SK-N-SH (cell line): ENCODE measurements around the gene CAPN5. TPM values are rescaled to one million over a fixed set of nuclear protein-coding genes. Genes with fewer than 3 reads are reported as not detected.

Experiments used
- CTCF ChIA-PET: fragments of 300-600, 350-600 bp; formaldehyde crosslinking; extraction: SDS; loops from one replicate; lab custom pipeline; 2021; lab: Yijun Ruan, JAX
- POLR2A ChIA-PET: fragments of 350-600 bp; sonication (Branson Sonifier 250); formaldehyde crosslinking; extraction: SDS; loops from one replicate; lab custom pipeline; 2020; ENCODE audit warnings: antibody characterized with exemption, inconsistent platforms; lab: Yijun Ruan, JAX
- DNase-seq: peaks from one replicate; pipeline ENCODE4 v3.0.0; 2012
- H2AFZ ChIP-seq: fragments of 200-600 bp; sonication (generic); 2 replicates; pipeline ENCODE4 v1.8.1; 2016; ENCODE audit warnings: antibody characterized with exemption, mild to moderate bottlenecking, low read depth
- H3F3A ChIP-seq: fragments of 200-600 bp; sonication (generic); replicated peaks from 2 replicates; pipeline ENCODE3; 2016; ENCODE audit warnings: antibody characterized with exemption, mild to moderate bottlenecking; ENCODE audit not compliant: insufficient read depth
- H3K27ac ChIP-seq, 2 experiments: fragments of 200-500 bp in 1 of 2; fragments of 200-600 bp in 1 of 2; sonication (Bioruptor generic) in 1 of 2; sonication (generic), shearing (Covaris generic) in 1 of 2; 2 replicates each; pipeline versions ENCODE4 v1.5.1 to v1.6.1; 2014 to 2016; ENCODE audit warnings: low read depth in 2 of 2, inconsistent platforms in 1 of 2, low read length in 1 of 2, mild to moderate bottlenecking in 1 of 2, mixed read lengths in 1 of 2
- H3K27me3 ChIP-seq: fragments of 200-600 bp; sonication (generic), shearing (Covaris generic); 2 replicates; pipeline ENCODE4 v1.6.1; 2016; ENCODE audit warnings: mixed run types; ENCODE audit not compliant: insufficient read depth
- H3K36me3 ChIP-seq, 2 experiments: fragments of 200-500 bp in 1 of 2; fragments of 200-600 bp in 1 of 2; sonication (Bioruptor generic) in 1 of 2; sonication (generic) in 1 of 2; replicated peaks in 1 of 2; 2 replicates each; pipeline versions ENCODE3 to v1.5.1; 2014 to 2016; ENCODE audit warnings: low read length in 1 of 2, mild to moderate bottlenecking in 1 of 2; ENCODE audit not compliant: insufficient read depth in 2 of 2, control insufficient read depth in 1 of 2
- H3K4me1 ChIP-seq, 2 experiments: fragments of 200-500 bp in 1 of 2; fragments of 200-600 bp in 1 of 2; sonication (Bioruptor generic) in 1 of 2; sonication (generic), shearing (Covaris generic) in 1 of 2; 2 replicates each; pipeline versions ENCODE4 v1.5.1 to v1.6.1; 2014 to 2016; ENCODE audit warnings: low read depth in 1 of 2, low read length in 1 of 2, mixed run types in 1 of 2; ENCODE audit not compliant: insufficient read depth in 2 of 2, control insufficient read depth in 1 of 2
- H3K4me2 ChIP-seq: fragments of 200-600 bp; sonication (generic), shearing (Covaris generic); 2 replicates; pipeline ENCODE4 v1.6.1; 2017; ENCODE audit warnings: mixed run types
- H3K4me3 ChIP-seq, 2 experiments: fragments of 200-500 bp in 1 of 2; fragments of 200-600 bp in 1 of 2; sonication (Bioruptor generic) in 1 of 2; sonication (generic), shearing (Covaris generic) in 1 of 2; 2 replicates each; pipeline versions ENCODE4 v1.5.1 to v1.8.1; 2014 to 2016; ENCODE audit warnings: low read depth in 2 of 2, inconsistent platforms in 1 of 2, low read length in 1 of 2, mild to moderate bottlenecking in 1 of 2, mixed read lengths in 1 of 2, moderate library complexity in 1 of 2
- H3K79me2 ChIP-seq: fragments of 200-600 bp; sonication (generic); 2 replicates; pipeline ENCODE4 v1.8.1; 2017; ENCODE audit warnings: mild to moderate bottlenecking; ENCODE audit not compliant: insufficient read depth
- H3K9ac ChIP-seq: fragments of 200-600 bp; sonication (generic); 2 replicates; pipeline ENCODE4 v1.6.1; 2017; ENCODE audit warnings: mixed run types
- H3K9me2 ChIP-seq: fragments of 200-600 bp; sonication (generic); 2 replicates; pipeline ENCODE4 v1.6.1; 2017; ENCODE audit warnings: mixed run types
- H3K9me3 ChIP-seq: fragments of 200-600 bp; sonication (generic); 2 replicates; pipeline ENCODE4 v1.6.1; 2017; ENCODE audit warnings: mixed run types, mild to moderate bottlenecking, moderate library complexity
- H4K20me1 ChIP-seq: fragments of 200-600 bp; sonication (generic); 2 replicates; pipeline ENCODE4 v1.6.1; 2017; ENCODE audit warnings: mild to moderate bottlenecking, mixed run types; ENCODE audit not compliant: insufficient read depth
- CHD2 ChIP-seq: fragments of 150-350 bp; IDR thresholded peaks from 2 replicates; pipeline ENCODE4 v1.6.1; 2018; ENCODE audit warnings: low read length; ENCODE audit not compliant: partially characterized antibody
- EP300 ChIP-seq, 2 experiments: IDR thresholded peaks; 2 replicates each; pipeline versions ENCODE4 v1.4.0 to v1.6.1; 2012; ENCODE audit warnings: borderline replicate concordance in 1 of 2, low read depth in 1 of 2, low read length in 1 of 2
- EZH2phosphoT487 ChIP-seq: fragments of 200-600 bp; sonication (generic); IDR thresholded peaks from 2 replicates; pipeline ENCODE4 v1.6.1; 2017; ENCODE audit warnings: low read depth, mixed run types, mild to moderate bottlenecking, antibody characterized with exemption, moderate library complexity, borderline replicate concordance
- GATA2 ChIP-seq: sonication (generic); formaldehyde crosslinking; IDR thresholded peaks from 2 replicates; pipeline ENCODE4 v1.5.0; 2020; ENCODE audit warnings: mild to moderate bottlenecking, missing genetic modification reagents
- IRF3 ChIP-seq: fragments of 150-350 bp; IDR thresholded peaks from 2 replicates; pipeline ENCODE4 v1.6.1; 2016; ENCODE audit warnings: mild to moderate bottlenecking, low read depth, low read length
- JUND ChIP-seq: IDR thresholded peaks from 2 replicates; pipeline ENCODE4 v1.4.0; 2012
- MAX ChIP-seq: IDR thresholded peaks from 2 replicates; pipeline ENCODE4 v1.4.0; 2012; ENCODE audit warnings: low read depth
- MXI1 ChIP-seq: IDR thresholded peaks from 2 replicates; pipeline ENCODE4 v1.6.1; 2012; ENCODE audit warnings: mild to moderate bottlenecking, low read depth, low read length, improper control_type of control experiment
- NFIC ChIP-seq: IDR thresholded peaks from 2 replicates; pipeline ENCODE4 v1.4.0; 2012; ENCODE audit warnings: borderline replicate concordance
- POLR2AphosphoS5 ChIP-seq: IDR thresholded peaks from 2 replicates; pipeline ENCODE4 v1.6.1; 2012; ENCODE audit warnings: low read depth, low read length
- REST ChIP-seq: IDR thresholded peaks from 2 replicates; pipeline ENCODE4 v1.6.1; 2012; ENCODE audit warnings: mild to moderate bottlenecking, low read depth, low read length, moderate library complexity
- RXRA ChIP-seq: IDR thresholded peaks from 2 replicates; pipeline ENCODE4 v1.4.0; 2012; ENCODE audit warnings: low read depth, mild to moderate bottlenecking, borderline replicate concordance
- SMC3 ChIP-seq: IDR thresholded peaks from 2 replicates; pipeline ENCODE4 v1.6.1; 2012; ENCODE audit warnings: low read depth, low read length, improper control_type of control experiment
- TEAD4 ChIP-seq: IDR thresholded peaks from 2 replicates; pipeline ENCODE4 v1.4.0; 2012; ENCODE audit warnings: mild to moderate bottlenecking, borderline replicate concordance; ENCODE audit not compliant: insufficient read depth
- USF2 ChIP-seq: fragments of 150-350 bp; IDR thresholded peaks from 2 replicates; pipeline ENCODE4 v1.6.1; 2017; ENCODE audit warnings: antibody characterized with exemption, low read length, low read depth, borderline replicate concordance
- YY1 ChIP-seq: IDR thresholded peaks from 2 replicates; pipeline ENCODE4 v1.4.0; 2012; ENCODE audit warnings: low read depth, mild to moderate bottlenecking
- ZBTB33 ChIP-seq: IDR thresholded peaks from 2 replicates; pipeline ENCODE4 v1.4.0; 2012; ENCODE audit warnings: low read depth, borderline replicate concordance
- WGBS: methylation state at CpG from one replicate; pipeline ENCODE4 v1.1.6; 2017; ENCODE audit warnings: low lambda C conversion rate; 5-methylcytosine and 5-hydroxymethylcytosine counted together
- polyA plus RNA-seq, 3 experiments: library from polyadenylated mRNA; depleted of rRNA; stranded (reverse); fragments of >200 nt; gene quantifications; 2 replicates each; pipeline ENCODE4 v1.2.3, GENCODE V29; 2012

Gene CAPN5
- polyA plus RNA-seq, 1 of the 3 experiments (the other 2 are of a cell fraction): 33.1 TPM

GRCh38 chr11:77031599-77031998 is 35.2 kb upstream of the CAPN5 start:
- CTCF ChIA-PET: interaction anchor here (0.6 to 9.6 kb wide), 2 partner anchors 60 to 112 kb away, joined by 3 to 53 read pairs; no protein-coding TSS in a partner anchor

GRCh38 chr11:77035039-77035438 is 31.7 kb upstream of the CAPN5 start:
- DNase-seq: no peak
- no peak overlapping the region for H3K4me3 ChIP-seq
- WGBS: 80% methylated on average over 2 of the region's 2 CpGs
- no peaks in the 10 kb centered on the region for H3K36me3 ChIP-seq
- H4K20me1 ChIP-seq: no peaks in the 10 kb centered on the region
- no peaks in the 10 kb centered on the region for H3F3A ChIP-seq
- no peak overlapping the region for H3K27ac ChIP-seq
- no peaks in the 10 kb centered on the region for H3K9me2 ChIP-seq
- no peaks in the 10 kb centered on the region for H3K27me3 ChIP-seq
- H3K9ac ChIP-seq: no peak overlapping the region
- H3K4me1 ChIP-seq: peaks cover 0 to 2% of the 10 kb centered on the region in 2 experiments; a peak in 1 of 4 replicates
- H3K4me2 ChIP-seq: no peak overlapping the region
- no peaks in the 10 kb centered on the region for H3K79me2 ChIP-seq
- CTCF ChIA-PET: interaction anchor here (0.5 to 4.2 kb wide), 10 partner anchors 10 to 542 kb away, joined by 3 to 22 read pairs (median 3); partner anchors contain the start of gene CAPN5
- H3K9me3 ChIP-seq: no peaks in the 10 kb centered on the region
- no peak overlapping the region for H2AFZ ChIP-seq
- POLR2A ChIA-PET: no interaction called here
- TF ChIP-seq SMC3 (no peak), POLR2AphosphoS5 (no peak), RXRA (no peak), YY1 (no peak), USF2 (no peak), JUND (no peak), REST (no peak), MAX (no peak), EZH2phosphoT487 (no peak), EP300 (IDR thresholded peaks at IDR 0.05; ENCODE audit: borderline replicate concordance in 1 of 2, low read depth in 1 of 2, low read length in 1 of 2) (no peak)

More at GRCh38 chr11:77031599-77031998, 35.2 kb upstream of the CAPN5 start:
- Histone ChIP-seq H3K4me3 (no peak overlapping the region), H3F3A (no peaks in the 10 kb centered on the region), H3K4me2 (no peak overlapping the region), H3K27ac (no peak overlapping the region), H3K27me3 (no peaks in the 10 kb centered on the region), H3K9me3 (no peaks in the 10 kb centered on the region), H3K36me3 (no peaks in the 10 kb centered on the region), H4K20me1 (no peaks in the 10 kb centered on the region), H3K4me1 (no peaks in the 10 kb centered on the region), H3K9me2 (no peaks in the 10 kb centered on the region), H3K79me2 (no peaks in the 10 kb centered on the region), H2AFZ (no peak overlapping the region), H3K9ac (no peak overlapping the region)
- POLR2A ChIA-PET: no interaction called here
- no peak for DNase-seq
- WGBS: 89% methylated on average over 3 of the region's 3 CpGs
- TF ChIP-seq MXI1 (no peak), CHD2 (no peak), GATA2 (CRISPR knock-in tag) (no peak), IRF3 (no peak), NFIC (no peak), YY1 (no peak), ZBTB33 (no peak), POLR2AphosphoS5 (no peak), TEAD4 (no peak)
